ENCODE data around the gene USP3. TPM values are rescaled to one million over a fixed set of nuclear protein-coding genes. Genes with fewer than 3 reads are reported as not detected.

Gene USP3
- total and polyA plus RNA-seq, 2 of the 13 experiments (the other 11 are each of a cell fraction or from before 2014, with no cell fraction given) = 14.3 to 61.2 TPM

DNA sequence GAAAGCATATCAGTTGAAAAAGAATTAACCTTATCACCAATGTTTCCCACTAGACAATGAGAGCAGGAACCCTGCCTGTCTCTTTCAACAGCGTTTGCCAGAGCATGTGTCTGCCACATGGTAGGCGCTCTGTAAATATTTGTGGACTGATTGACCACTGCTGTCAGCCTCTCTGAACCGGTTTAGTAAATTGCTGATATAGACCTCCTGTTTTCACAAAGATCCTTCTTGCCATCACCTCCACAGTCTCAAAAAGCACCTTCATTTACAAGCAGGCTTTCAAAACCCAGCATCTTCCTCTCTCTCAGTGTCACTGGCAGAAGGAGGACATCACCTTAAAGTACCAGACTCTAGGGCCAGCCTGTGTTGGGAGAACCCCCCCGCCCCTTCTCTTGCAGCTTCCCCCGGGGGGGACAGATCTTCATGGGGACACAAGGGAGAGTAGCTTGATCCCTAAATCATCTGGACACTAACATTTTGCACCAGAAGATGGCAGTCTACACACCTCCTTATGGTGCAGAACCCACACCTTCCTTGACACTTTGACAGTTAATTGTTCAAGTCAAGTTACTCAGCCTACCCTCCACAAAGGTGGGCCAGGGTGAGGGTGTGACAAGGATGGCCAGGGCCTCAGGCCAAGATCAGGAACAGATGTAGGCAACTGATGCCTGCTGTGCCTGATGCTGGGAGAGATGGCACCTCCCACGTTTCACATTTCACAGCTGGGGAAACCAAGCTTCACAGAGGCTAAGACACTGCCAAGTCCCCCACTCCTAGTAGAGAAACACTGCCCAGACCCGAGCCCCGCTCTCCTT is 37.8 kb upstream of the USP3 start (continued):
- TF ChIP-seq ZBTB4 (CRISPR knock-in tag; IDR thresholded peaks at IDR 0.05; ENCODE audit: borderline replicate concordance) (no peak), RXRB (CRISPR knock-in tag; IDR thresholded peaks at IDR 0.05; ENCODE audit: borderline replicate concordance) (peak; percentile 67), ZNF580 (CRISPR knock-in tag; IDR thresholded peaks at IDR 0.05; ENCODE audit: borderline replicate concordance, low read depth) (peak; percentile 79; the same call in 1 of the 2 replicates), PREB (CRISPR knock-in tag; IDR thresholded peaks at IDR 0.05) (no peak), MAFK (conservative IDR thresholded peaks at IDR 0.05 in 1 of 2, IDR thresholded peaks at IDR 0.05 in 1 of 2; ENCODE audit: low read length in 2 of 2) (peak; percentile 69 to 74), ETV5 (CRISPR knock-in tag; IDR thresholded peaks at IDR 0.05; ENCODE audit: borderline replicate concordance) (peak; percentile 28; the same call in 1 of the 2 replicates), SMAD1 (CRISPR knock-in tag; IDR thresholded peaks at IDR 0.05; ENCODE audit: borderline replicate concordance, low read depth) (no peak), CREB1 (IDR thresholded peaks at IDR 0.05) (no peak), CREB1 (CRISPR knock-in tag; IDR thresholded peaks at IDR 0.05) (no peak), CBFB (CRISPR knock-in tag; IDR thresholded peaks at IDR 0.05) (no peak), ZZZ3 (CRISPR knock-in tag; IDR thresholded peaks at IDR 0.05; ENCODE audit: borderline replicate concordance) (no peak), KIAA2018 (CRISPR knock-in tag; IDR thresholded peaks at IDR 0.05; ENCODE audit: borderline replicate concordance) (no peak), SKI (IDR thresholded peaks at IDR 0.05; ENCODE audit: partially characterized antibody) (no peak), ZNF761 (CRISPR knock-in tag; conservative IDR thresholded peaks at IDR 0.05) (no peak)

All from HepG2 (cell line).